ENCODE results near the gene LIN37. TPM values are rescaled to one million over a fixed set of nuclear protein-coding genes. Genes with fewer than 3 reads are reported as not detected.

Gene LIN37
- total and polyA plus RNA-seq, 4 donors: 2.6 to 7.0 (median 6.1) TPM

GRCh38 chr19:35715355-35715809 is 33.0 kb upstream of the LIN37 start:
- Histone ChIP-seq H3K36me3 (ENCODE audit: control insufficient read depth in 4 of 4, insufficient read depth in 3 of 4, low read depth in 1 of 4, low read length in 3 of 4) (peaks cover 0 to 4% (median 3%) of the 10 kb centered on the region in 4 donors), H3K9me3 (ENCODE audit: control insufficient read depth in 4 of 4, low read length in 3 of 4) (no peaks in the 10 kb centered on the region), H3K27me3 (ENCODE audit: control insufficient read depth in 4 of 4, insufficient read depth in 4 of 4, low read length in 3 of 4) (no peaks in the 10 kb centered on the region), H3K9ac (ENCODE audit: low read depth in 1 of 2, low read length in 2 of 2) (no peak overlapping the region), H3K4me3 (ENCODE audit: low read depth in 1 of 3, low read length in 3 of 3) (no peak overlapping the region), H3K27ac (ENCODE audit: low read depth in 1 of 2, low read length in 2 of 2) (no peak overlapping the region), H3K4me1 (ENCODE audit: control insufficient read depth in 4 of 4, insufficient read depth in 4 of 4, low read length in 3 of 4) (peaks cover 12 to 34% (median 24%) of the 10 kb centered on the region in 4 donors)
- DNase-seq (ENCODE audit: low spot score): no peak
- TF ChIP-seq REST (IDR thresholded peaks at IDR 0.05): no peak
- TF ChIP-seq GABPA (IDR thresholded peaks at IDR 0.05 in 1 of 2, conservative IDR thresholded peaks at IDR 0.05 in 1 of 2): no peak
- TF ChIP-seq ATF3 (IDR thresholded peaks at IDR 0.05): no peak
- TF ChIP-seq HNF4A (conservative IDR thresholded peaks at IDR 0.05): no peak
- TF ChIP-seq CTCF (IDR thresholded peaks at IDR 0.05; ENCODE audit: low read depth, low read length, missing input control): no peak
- TF ChIP-seq TAF1 (conservative IDR thresholded peaks at IDR 0.05): no peak
- no peak for TF ChIP-seq YY1 (IDR thresholded peaks at IDR 0.05)
- TF ChIP-seq RAD21 (IDR thresholded peaks at IDR 0.05): no peak
- TF ChIP-seq FOXA2 (IDR thresholded peaks at IDR 0.05): no peak
- WGBS: 92% methylated on average over 7 of the region's 7 CpGs

- 5% methylated on average over 52 of the region's 52 CpGs for WGBS
- Histone ChIP-seq H3K9me3 (ENCODE audit: control insufficient read depth in 4 of 4, low read length in 3 of 4) (no peaks in the 10 kb centered on the region), H3K9ac (ENCODE audit: low read depth in 1 of 2, low read length in 2 of 2) (peak overlapping the region in 1 of 2 donors; percentile 84), H3K27me3 (ENCODE audit: control insufficient read depth in 4 of 4, insufficient read depth in 4 of 4, low read length in 3 of 4) (no peaks in the 10 kb centered on the region), H3K4me1 (ENCODE audit: control insufficient read depth in 4 of 4, insufficient read depth in 4 of 4, low read length in 3 of 4) (peaks cover 12 to 34% (median 25%) of the 10 kb centered on the region in 4 donors), H3K27ac (ENCODE audit: low read depth in 1 of 2, low read length in 2 of 2) (peak overlapping the region; percentile 75 to 86), H3K36me3 (ENCODE audit: control insufficient read depth in 4 of 4, insufficient read depth in 3 of 4, low read depth in 1 of 4, low read length in 3 of 4) (peaks cover 0 to 5% (median 4%) of the 10 kb centered on the region in 4 donors), H3K4me3 (ENCODE audit: low read depth in 1 of 3, low read length in 3 of 3) (peak overlapping the region; percentile 65 to 91 (median 90))
- no peak for DNase-seq (ENCODE audit: low spot score)
- TF ChIP-seq MAX (IDR thresholded peaks at IDR 0.05): no peak
- TF ChIP-seq JUND (IDR thresholded peaks at IDR 0.05): no peak
- TF ChIP-seq HNF4G (IDR thresholded peaks at IDR 0.05): no peak
- TF ChIP-seq HNF4A (conservative IDR thresholded peaks at IDR 0.05): no peak
- no peak for TF ChIP-seq FOXA2 (IDR thresholded peaks at IDR 0.05)
- TF ChIP-seq GABPA (IDR thresholded peaks at IDR 0.05 in 1 of 2, conservative IDR thresholded peaks at IDR 0.05 in 1 of 2): no peak
- TF ChIP-seq ZBTB33 (IDR thresholded peaks at IDR 0.05): no peak
- TF ChIP-seq YY1 (IDR thresholded peaks at IDR 0.05): peak; percentile 68
Measured at GRCh38 chr19:35715981-35716800, 32.2 kb upstream of the LIN37 start.

Data from liver (tissue), 9 donors.